HG03354 (cell line): ENCODE data around the gene PARD3B.

ENCODE experiments used
- ATAC-seq: cut with Tn5 transposase; IDR thresholded peaks from one replicate; pipeline ENCODE4 v1.9.1; 2021; ENCODE audit warnings: mild to moderate bottlenecking; ENCODE audit not compliant: unreplicated experiment, poor library complexity, severe bottlenecking

PARD3B gene

DNA sequence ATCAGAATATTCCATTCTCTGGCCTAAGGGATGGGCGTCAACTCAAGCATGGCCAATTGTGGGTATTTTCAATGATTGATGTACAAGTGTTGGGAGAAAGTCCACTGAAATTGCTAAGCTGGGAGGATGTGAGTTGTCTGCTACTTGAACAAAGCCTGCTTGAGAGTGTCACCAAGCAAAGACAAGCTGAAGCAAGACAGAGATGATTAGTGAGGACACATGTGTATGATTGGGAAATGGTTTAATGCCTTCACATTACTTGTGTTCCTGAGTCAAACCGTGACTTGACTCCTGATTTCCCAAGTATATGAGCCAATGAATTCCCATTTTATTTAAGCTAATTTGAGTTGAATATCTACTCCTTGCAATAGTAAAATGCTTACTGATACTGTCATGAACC is 1113.3 kb downstream of the PARD3B start:
- ATAC-seq = no peak

- no peak for ATAC-seq
Measured at GRCh38 chr2:205659922-205660321, 1114.6 kb downstream of the PARD3B start.

DNA sequence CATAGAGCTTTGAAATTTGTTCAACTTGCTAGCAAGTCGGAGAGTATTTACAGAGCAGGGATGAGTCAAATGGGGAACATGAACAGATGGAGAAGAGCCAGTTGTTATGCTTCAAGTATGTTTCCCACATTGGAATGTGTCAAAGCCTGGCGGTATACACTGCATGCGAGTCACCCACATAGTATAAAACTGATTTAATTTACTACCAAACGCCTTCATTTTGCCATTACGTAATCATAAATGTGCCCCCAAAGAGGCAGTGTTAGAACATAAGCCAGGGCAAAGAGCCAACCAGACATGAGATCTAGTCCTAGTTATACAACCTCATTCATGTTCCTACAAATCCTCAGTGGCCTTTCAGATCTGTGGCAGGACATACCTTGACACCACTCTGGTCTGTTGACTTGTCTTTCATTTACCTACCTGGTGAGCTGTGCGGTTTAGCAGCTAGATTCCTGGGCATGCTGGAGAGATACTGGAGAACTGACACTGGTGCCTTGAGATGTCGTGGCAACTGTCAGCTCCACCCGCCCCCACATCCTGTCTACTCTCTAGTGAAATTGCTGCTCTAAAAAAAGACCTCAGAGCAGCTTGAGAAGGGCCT is 1115.3 kb downstream of the PARD3B start:
- peak; percentile 65 for ATAC-seq

- ATAC-seq = no peak
Measured at GRCh38 chr2:205661281-205661680, 1116.0 kb downstream of the PARD3B start.

DNA sequence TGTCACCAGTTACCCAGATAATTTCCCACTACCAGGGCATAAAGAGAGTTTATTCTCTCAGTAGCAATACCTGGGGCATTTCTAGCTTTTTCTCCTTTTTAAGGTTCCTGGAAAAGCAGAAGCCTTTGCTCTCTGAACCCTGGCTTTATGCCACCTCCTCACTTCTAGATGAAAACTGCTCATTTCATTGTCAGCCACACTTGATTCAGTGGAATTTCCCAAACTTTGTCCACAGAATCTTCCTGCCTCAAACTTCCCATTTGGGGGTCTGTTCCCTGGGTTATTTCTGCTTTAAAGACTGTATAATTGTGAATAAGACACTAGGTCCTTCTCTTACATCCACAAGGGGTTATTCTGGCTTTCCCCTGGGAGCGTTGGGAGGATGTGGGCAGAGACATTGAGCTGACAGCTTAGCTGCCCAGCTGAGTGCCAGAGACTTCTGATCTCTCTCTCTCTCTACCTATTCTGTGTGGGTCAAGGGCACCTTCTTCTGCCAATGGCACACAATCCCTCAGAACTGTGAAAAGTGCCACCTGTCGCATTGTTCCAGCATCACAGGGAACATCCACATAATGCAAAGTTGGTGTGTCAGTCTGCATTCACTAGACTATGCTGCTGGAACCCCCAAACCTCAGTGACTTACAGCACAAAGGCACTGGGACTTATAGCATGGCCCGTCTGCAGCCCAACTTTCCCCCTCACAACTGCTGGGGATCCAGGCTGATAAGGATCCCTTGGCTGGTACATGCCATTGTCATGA is 1117.1 kb downstream of the PARD3B start:
- no peak for ATAC-seq

DNA sequence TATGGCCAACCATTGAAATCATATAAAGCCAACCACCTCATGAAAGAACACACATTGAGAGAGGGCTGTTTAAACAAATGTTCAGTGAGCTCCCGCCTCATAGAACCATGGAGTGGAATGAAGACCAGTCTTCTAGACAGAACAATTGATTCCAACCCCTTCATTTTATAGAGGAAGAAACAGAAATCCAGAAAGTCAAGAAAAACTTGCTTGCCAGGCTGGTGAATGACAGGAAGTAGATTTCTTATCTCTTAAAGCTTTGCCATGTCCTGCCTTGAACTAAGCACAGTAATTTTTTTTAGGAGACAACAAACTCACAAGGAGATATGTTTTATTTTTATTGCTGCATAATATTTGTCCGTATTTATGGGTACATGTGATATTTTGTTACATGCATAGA is 1120.5 kb downstream of the PARD3B start:
- no peak for ATAC-seq
